ENCODE data around the gene HKDC1.

HKDC1 gene

DNA sequence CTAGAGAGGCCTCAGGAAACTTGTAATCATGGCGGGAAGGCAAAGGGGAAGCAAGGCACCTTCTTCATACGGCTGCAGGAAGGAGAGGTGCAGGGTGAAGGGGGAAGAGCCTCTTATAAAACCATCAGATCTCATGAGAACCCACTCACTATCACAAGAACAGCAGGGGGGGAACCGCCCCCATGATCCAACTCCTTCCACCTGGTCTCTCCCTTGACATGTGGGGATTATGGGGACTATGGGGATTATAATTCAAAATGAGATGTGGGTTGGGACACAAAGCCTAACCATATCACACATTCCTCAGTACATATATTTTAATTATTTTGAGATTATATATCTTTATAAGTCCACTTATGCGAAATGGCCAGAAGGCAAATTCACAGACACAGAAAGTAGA is 67.0 kb downstream of the HKDC1 start:
- Histone ChIP-seq H3K36me3 (ENCODE audit: low read length) (no peaks in the 10 kb centered on the region), H3F3A (ENCODE audit: insufficient read depth) (no peaks in the 10 kb centered on the region), H3K79me2 (ENCODE audit: insufficient read depth, low read length) (no peaks in the 10 kb centered on the region), H3K9me3 (ENCODE audit: insufficient read depth, low read length) (no peaks in the 10 kb centered on the region), H3K4me2 (ENCODE audit: low read depth, low read length, poor library complexity, severe bottlenecking) (no peak overlapping the region), H3K27ac (ENCODE audit: low read depth, low read length) (no peak overlapping the region), H4K20me1 (ENCODE audit: low read depth, low read length) (no peaks in the 10 kb centered on the region), H2AFZ (ENCODE audit: low read depth, low read length, severe bottlenecking) (no peak overlapping the region), H3K4me3 (ENCODE audit: insufficient read depth, low read length, poor library complexity, severe bottlenecking) (no peak overlapping the region), H3K27me3 (ENCODE audit: low read length) (no peaks in the 10 kb centered on the region), H3K9ac (ENCODE audit: low read length) (no peak overlapping the region), H3K9me2 (replicated peaks; ENCODE audit: insufficient read depth, low read length) (no peaks in the 10 kb centered on the region)
- TF ChIP-seq, protein P1, sequence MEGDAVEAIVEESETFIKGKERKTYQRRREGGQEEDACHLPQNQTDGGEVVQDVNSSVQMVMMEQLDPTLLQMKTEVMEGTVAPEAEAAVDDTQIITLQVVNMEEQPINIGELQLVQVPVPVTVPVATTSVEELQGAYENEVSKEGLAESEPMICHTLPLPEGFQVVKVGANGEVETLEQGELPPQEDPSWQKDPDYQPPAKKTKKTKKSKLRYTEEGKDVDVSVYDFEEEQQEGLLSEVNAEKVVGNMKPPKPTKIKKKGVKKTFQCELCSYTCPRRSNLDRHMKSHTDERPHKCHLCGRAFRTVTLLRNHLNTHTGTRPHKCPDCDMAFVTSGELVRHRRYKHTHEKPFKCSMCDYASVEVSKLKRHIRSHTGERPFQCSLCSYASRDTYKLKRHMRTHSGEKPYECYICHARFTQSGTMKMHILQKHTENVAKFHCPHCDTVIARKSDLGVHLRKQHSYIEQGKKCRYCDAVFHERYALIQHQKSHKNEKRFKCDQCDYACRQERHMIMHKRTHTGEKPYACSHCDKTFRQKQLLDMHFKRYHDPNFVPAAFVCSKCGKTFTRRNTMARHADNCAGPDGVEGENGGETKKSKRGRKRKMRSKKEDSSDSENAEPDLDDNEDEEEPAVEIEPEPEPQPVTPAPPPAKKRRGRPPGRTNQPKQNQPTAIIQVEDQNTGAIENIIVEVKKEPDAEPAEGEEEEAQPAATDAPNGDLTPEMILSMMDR (IDR thresholded peaks at IDR 0.05; ENCODE audit: insufficient read depth, low read length, poor library complexity, severe bottlenecking), result no peak
- no peak for TF ChIP-seq EZH2phosphoT487 (conservative IDR thresholded peaks at IDR 0.05; ENCODE audit: low read length)

GRCh38 chr10:69290993-69291392 is 70.9 kb downstream of the HKDC1 start:
- Histone ChIP-seq H3K27ac (ENCODE audit: low read depth, low read length) (no peak overlapping the region), H3K9me3 (ENCODE audit: insufficient read depth, low read length) (no peaks in the 10 kb centered on the region), H4K20me1 (ENCODE audit: low read depth, low read length) (no peaks in the 10 kb centered on the region), H3K79me2 (ENCODE audit: insufficient read depth, low read length) (no peaks in the 10 kb centered on the region), H3K36me3 (ENCODE audit: low read length) (no peaks in the 10 kb centered on the region), H2AFZ (ENCODE audit: low read depth, low read length, severe bottlenecking) (no peak overlapping the region), H3K9ac (ENCODE audit: low read length) (no peak overlapping the region), H3K27me3 (ENCODE audit: low read length) (no peaks in the 10 kb centered on the region), H3K4me2 (ENCODE audit: low read depth, low read length, poor library complexity, severe bottlenecking) (no peak overlapping the region), H3K4me3 (ENCODE audit: insufficient read depth, low read length, poor library complexity, severe bottlenecking) (no peak overlapping the region), H3F3A (ENCODE audit: insufficient read depth) (no peaks in the 10 kb centered on the region), H3K9me2 (replicated peaks; ENCODE audit: insufficient read depth, low read length) (no peaks in the 10 kb centered on the region)
- no peak for TF ChIP-seq EZH2phosphoT487 (conservative IDR thresholded peaks at IDR 0.05; ENCODE audit: low read length)
- TF ChIP-seq, protein P1 (IDR thresholded peaks at IDR 0.05; ENCODE audit: insufficient read depth, low read length, poor library complexity, severe bottlenecking), result no peak

- Histone ChIP-seq H3K4me3 (ENCODE audit: insufficient read depth, low read length, poor library complexity, severe bottlenecking) (no peak overlapping the region), H2AFZ (ENCODE audit: low read depth, low read length, severe bottlenecking) (no peak overlapping the region), H4K20me1 (ENCODE audit: low read depth, low read length) (no peaks in the 10 kb centered on the region), H3K79me2 (ENCODE audit: insufficient read depth, low read length) (no peaks in the 10 kb centered on the region), H3K9me3 (ENCODE audit: insufficient read depth, low read length) (no peaks in the 10 kb centered on the region), H3K9me2 (replicated peaks; ENCODE audit: insufficient read depth, low read length) (no peaks in the 10 kb centered on the region), H3K4me2 (ENCODE audit: low read depth, low read length, poor library complexity, severe bottlenecking) (no peak overlapping the region), H3K36me3 (ENCODE audit: low read length) (no peaks in the 10 kb centered on the region), H3K27ac (ENCODE audit: low read depth, low read length) (no peak overlapping the region), H3K9ac (ENCODE audit: low read length) (no peak overlapping the region), H3F3A (ENCODE audit: insufficient read depth) (no peaks in the 10 kb centered on the region), H3K27me3 (ENCODE audit: low read length) (no peaks in the 10 kb centered on the region)
- TF ChIP-seq, protein P1 (IDR thresholded peaks at IDR 0.05; ENCODE audit: insufficient read depth, low read length, poor library complexity, severe bottlenecking), result no peak
- no peak for TF ChIP-seq EZH2phosphoT487 (conservative IDR thresholded peaks at IDR 0.05; ENCODE audit: low read length)
These were observed 72.3 kb downstream of the HKDC1 start for GRCh38 chr10:69292459-69292858.
